Panc1 (cell line): ENCODE data around the gene CACNA1I. TPM values are rescaled to one million over a fixed set of nuclear protein-coding genes. Genes with fewer than 3 reads are reported as not detected.

Source experiments
- ATAC-seq: fragments of 200-7000 bp; cut with Tn5 transposase; 2 replicates; pipeline ENCODE4 v1.9.1; 2020; ENCODE audit warnings: mild to moderate bottlenecking, moderate library complexity
- BruUV-seq: library from RNA; stranded (reverse); fragments of 400-500 nt; replicated peaks from 2 replicates; lab custom pipeline; 2021; lab: Mats Ljungman, UMichigan
- CTCF ChIA-PET: fragments of 300-600 bp; sonication (Branson Sonifier 250); formaldehyde crosslinking; loops from one replicate; lab custom pipeline; 2022; ENCODE audit warnings: antibody characterized with exemption; lab: Charles Lee
- POLR2A ChIA-PET: fragments of 300-600 bp; sonication (Branson Sonifier 250); formaldehyde crosslinking; loops from one replicate; lab custom pipeline; 2022; ENCODE audit warnings: antibody characterized with exemption; lab: Charles Lee
- DNase-seq: peaks from one replicate; pipeline ENCODE4 v3.0.0-alpha.2; 2010; ENCODE audit warnings: low read depth, low spot score
- H3K27ac ChIP-seq: 2 replicates; pipeline ENCODE4 v1.5.1; 2011; ENCODE audit warnings: mild to moderate bottlenecking, low read length, inconsistent platforms
- H3K27me3 ChIP-seq: fragments of 200-500 bp; sonication (Bioruptor generic); 2 replicates; pipeline ENCODE4 v1.6.0; 2014; ENCODE audit warnings: low read length, inconsistent platforms; ENCODE audit not compliant: control insufficient read depth, insufficient read depth
- H3K36me3 ChIP-seq: fragments of 200-500 bp; sonication (Bioruptor generic); 2 replicates; pipeline ENCODE4 v1.5.1; 2014; ENCODE audit warnings: inconsistent platforms, mild to moderate bottlenecking, low read length, moderate library complexity; ENCODE audit not compliant: control insufficient read depth, insufficient read depth
- H3K4me1 ChIP-seq: 2 replicates; pipeline ENCODE4 v1.5.1; 2011; ENCODE audit warnings: inconsistent platforms, mild to moderate bottlenecking, low read length, moderate library complexity; ENCODE audit not compliant: control insufficient read depth, insufficient read depth
- H3K4me3 ChIP-seq, 2 experiments: 2 replicates each; pipeline ENCODE4 v1.5.1; 2011 to 2012; ENCODE audit warnings: low read depth in 2 of 2, low read length in 2 of 2, mild to moderate bottlenecking in 2 of 2, inconsistent platforms in 1 of 2, moderate library complexity in 1 of 2
- H3K9me3 ChIP-seq: fragments of 200-500 bp; sonication (Bioruptor generic); 2 replicates; pipeline ENCODE4 v1.5.1; 2014; ENCODE audit warnings: low read depth, mild to moderate bottlenecking, inconsistent platforms, low read length, moderate library complexity; ENCODE audit not compliant: control insufficient read depth, insufficient read depth
- POLR2AphosphoS5 ChIP-seq: IDR thresholded peaks from 2 replicates; pipeline ENCODE4 v1.6.1; 2012; ENCODE audit warnings: mild to moderate bottlenecking, low read depth, low read length, moderate library complexity
- SIN3A ChIP-seq: IDR thresholded peaks from 2 replicates; pipeline ENCODE4 v1.6.1; 2012; ENCODE audit warnings: low read depth, mild to moderate bottlenecking, low read length, moderate library complexity, borderline replicate concordance; ENCODE audit not compliant: insufficient read depth
- TCF7L2 ChIP-seq: IDR thresholded peaks from 2 replicates; pipeline ENCODE4 v1.6.1; 2011; ENCODE audit warnings: mild to moderate bottlenecking, low read depth, low read length, inconsistent platforms
- in situ Hi-C: cut with HindIII; loops from 2 replicates; pipeline ENCODE4 v1.10.0; 2016; ENCODE audit warnings: low sequenced_read_pairs, low pct_unique_long_range_greater_than_20kb
- intact Hi-C: fragments of 100-400 bp; cut with micrococcal nuclease; formaldehyde crosslinking; loops from one replicate; pipeline ENCODE4 v1.10.0; 2022; ENCODE audit not compliant: unreplicated experiment
- total RNA-seq: library from RNA; stranded (reverse); gene quantifications from one replicate; pipeline ENCODE4 v1.2.1, GENCODE V29; 2021; ENCODE audit not compliant: unreplicated experiment
- TF ChIP-seq, protein P1 (sequence below), 2 experiments: IDR thresholded peaks; 2 replicates each; pipeline ENCODE4 v1.6.1; 2011 to 2012; ENCODE audit warnings: low read depth in 2 of 2, control low read depth in 1 of 2, low read length in 1 of 2, mild to moderate bottlenecking in 1 of 2, moderate library complexity in 1 of 2; ENCODE audit not compliant: insufficient read depth in 1 of 2
- TF ChIP-seq, protein P2 (sequence below): fragments of 450-650 bp; IDR thresholded peaks from 2 replicates; pipeline ENCODE4 v1.5.1; 2017; ENCODE audit warnings: mild to moderate bottlenecking

CACNA1I gene
- total RNA-seq, 1 experiment from 2014 or later = 0.23 TPM

DNA sequence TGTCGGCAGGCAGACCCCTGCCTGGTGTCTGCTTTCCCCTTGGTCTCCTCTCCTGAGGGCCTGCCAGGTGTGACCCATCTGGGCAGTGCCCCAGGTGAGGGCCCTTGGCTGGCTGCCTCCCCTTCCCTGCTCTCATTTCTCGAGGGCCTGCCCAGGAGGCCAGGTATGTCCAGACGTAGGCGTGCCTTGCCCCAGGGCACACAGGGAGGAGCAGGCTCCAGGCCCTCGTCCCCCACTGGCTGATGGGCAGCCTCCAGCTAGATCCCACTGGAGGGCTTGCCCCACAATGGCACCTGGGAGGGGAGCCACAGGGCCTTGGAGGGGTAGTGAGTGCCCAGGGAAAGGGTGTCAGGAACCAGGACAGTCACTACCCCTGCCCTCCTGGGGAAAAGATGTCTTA, 95.9 kb downstream of the CACNA1I start:
- Histone ChIP-seq H3K36me3 (no peaks in the 10 kb centered on the region), H3K27ac (no peak overlapping the region), H3K4me1 (no peaks in the 10 kb centered on the region; the same call in 1 of the 2 replicates), H3K4me3 (no peak overlapping the region), H3K27me3 (no peaks in the 10 kb centered on the region), H3K9me3 (no peaks in the 10 kb centered on the region)
- ChIA-PET POLR2A (no interaction called here), CTCF (no interaction called here)
- no peak for DNase-seq
- in situ Hi-C loops (no loop called here), intact Hi-C loops (no loop called here)
- BruUV-seq = no TSS peak
- no peak for ATAC-seq
- TF ChIP-seq POLR2AphosphoS5 = no peak
- no peak for TF ChIP-seq TCF7L2
- no peak for TF ChIP-seq SIN3A
- TF ChIP-seq, protein P1, sequence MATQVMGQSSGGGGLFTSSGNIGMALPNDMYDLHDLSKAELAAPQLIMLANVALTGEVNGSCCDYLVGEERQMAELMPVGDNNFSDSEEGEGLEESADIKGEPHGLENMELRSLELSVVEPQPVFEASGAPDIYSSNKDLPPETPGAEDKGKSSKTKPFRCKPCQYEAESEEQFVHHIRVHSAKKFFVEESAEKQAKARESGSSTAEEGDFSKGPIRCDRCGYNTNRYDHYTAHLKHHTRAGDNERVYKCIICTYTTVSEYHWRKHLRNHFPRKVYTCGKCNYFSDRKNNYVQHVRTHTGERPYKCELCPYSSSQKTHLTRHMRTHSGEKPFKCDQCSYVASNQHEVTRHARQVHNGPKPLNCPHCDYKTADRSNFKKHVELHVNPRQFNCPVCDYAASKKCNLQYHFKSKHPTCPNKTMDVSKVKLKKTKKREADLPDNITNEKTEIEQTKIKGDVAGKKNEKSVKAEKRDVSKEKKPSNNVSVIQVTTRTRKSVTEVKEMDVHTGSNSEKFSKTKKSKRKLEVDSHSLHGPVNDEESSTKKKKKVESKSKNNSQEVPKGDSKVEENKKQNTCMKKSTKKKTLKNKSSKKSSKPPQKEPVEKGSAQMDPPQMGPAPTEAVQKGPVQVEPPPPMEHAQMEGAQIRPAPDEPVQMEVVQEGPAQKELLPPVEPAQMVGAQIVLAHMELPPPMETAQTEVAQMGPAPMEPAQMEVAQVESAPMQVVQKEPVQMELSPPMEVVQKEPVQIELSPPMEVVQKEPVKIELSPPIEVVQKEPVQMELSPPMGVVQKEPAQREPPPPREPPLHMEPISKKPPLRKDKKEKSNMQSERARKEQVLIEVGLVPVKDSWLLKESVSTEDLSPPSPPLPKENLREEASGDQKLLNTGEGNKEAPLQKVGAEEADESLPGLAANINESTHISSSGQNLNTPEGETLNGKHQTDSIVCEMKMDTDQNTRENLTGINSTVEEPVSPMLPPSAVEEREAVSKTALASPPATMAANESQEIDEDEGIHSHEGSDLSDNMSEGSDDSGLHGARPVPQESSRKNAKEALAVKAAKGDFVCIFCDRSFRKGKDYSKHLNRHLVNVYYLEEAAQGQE (IDR thresholded peaks at IDR 0.05; ENCODE audit: insufficient read depth in 1 of 2, low read depth in 2 of 2, low read length in 1 of 2) = no peak
- TF ChIP-seq, protein P2, sequence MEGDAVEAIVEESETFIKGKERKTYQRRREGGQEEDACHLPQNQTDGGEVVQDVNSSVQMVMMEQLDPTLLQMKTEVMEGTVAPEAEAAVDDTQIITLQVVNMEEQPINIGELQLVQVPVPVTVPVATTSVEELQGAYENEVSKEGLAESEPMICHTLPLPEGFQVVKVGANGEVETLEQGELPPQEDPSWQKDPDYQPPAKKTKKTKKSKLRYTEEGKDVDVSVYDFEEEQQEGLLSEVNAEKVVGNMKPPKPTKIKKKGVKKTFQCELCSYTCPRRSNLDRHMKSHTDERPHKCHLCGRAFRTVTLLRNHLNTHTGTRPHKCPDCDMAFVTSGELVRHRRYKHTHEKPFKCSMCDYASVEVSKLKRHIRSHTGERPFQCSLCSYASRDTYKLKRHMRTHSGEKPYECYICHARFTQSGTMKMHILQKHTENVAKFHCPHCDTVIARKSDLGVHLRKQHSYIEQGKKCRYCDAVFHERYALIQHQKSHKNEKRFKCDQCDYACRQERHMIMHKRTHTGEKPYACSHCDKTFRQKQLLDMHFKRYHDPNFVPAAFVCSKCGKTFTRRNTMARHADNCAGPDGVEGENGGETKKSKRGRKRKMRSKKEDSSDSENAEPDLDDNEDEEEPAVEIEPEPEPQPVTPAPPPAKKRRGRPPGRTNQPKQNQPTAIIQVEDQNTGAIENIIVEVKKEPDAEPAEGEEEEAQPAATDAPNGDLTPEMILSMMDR = no peak

DNA sequence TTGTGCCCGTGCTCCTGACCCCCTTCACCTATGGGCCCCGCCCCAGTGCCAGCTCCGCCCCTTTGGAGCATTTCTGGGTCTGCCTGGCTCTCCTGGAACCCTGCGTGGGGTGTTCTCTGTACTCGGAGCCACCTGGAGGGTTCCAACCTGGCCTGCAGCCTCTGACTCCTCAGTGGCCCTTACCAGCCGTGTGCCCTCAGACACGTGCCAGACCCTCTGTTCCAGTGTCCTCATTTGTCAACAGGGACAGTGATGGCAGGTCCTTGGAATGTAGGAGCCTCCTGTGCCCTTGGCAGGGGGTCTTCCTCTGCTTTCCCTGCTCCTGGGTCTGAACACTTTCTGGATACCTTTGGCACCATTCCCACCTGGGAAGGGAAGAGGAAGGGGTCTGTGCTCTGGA, 96.4 kb downstream of the CACNA1I start:
- Histone ChIP-seq H3K9me3 (no peaks in the 10 kb centered on the region), H3K36me3 (no peaks in the 10 kb centered on the region), H3K27me3 (no peaks in the 10 kb centered on the region), H3K4me3 (no peak overlapping the region), H3K27ac (no peak overlapping the region), H3K4me1 (no peaks in the 10 kb centered on the region; the same call in 1 of the 2 replicates)
- ChIA-PET POLR2A (no interaction called here), CTCF (no interaction called here)
- no peak for TF ChIP-seq TCF7L2
- TF ChIP-seq, protein P1 (IDR thresholded peaks at IDR 0.05; ENCODE audit: insufficient read depth in 1 of 2, low read depth in 2 of 2, low read length in 1 of 2) = no peak
- TF ChIP-seq, protein P2 = no peak
- no peak for TF ChIP-seq POLR2AphosphoS5
- no peak for TF ChIP-seq SIN3A
- BruUV-seq = no TSS peak
- intact Hi-C loops (no loop called here), in situ Hi-C loops (no loop called here)
- DNase-seq = no peak
- ATAC-seq = no peak
